K562 (cell line): ENCODE measurements around the gene SH3BP5. TPM values are rescaled to one million over a fixed set of nuclear protein-coding genes. Genes with fewer than 3 reads are reported as not detected.

Source experiments
- DMBX1 ChIP-seq: fragments of 250-450 bp; sonication (Bioruptor Pico); IDR thresholded peaks from 2 replicates; pipeline ENCODE4 v1.8.0; 2022; ENCODE audit warnings: inconsistent platforms, mild to moderate bottlenecking, moderate library complexity, borderline replicate concordance
- E2F3 ChIP-seq: fragments of 250-450 bp; sonication (Bioruptor Pico); IDR thresholded peaks from 2 replicates; pipeline ENCODE4 v1.4.0; 2020; ENCODE audit warnings: mild to moderate bottlenecking
- GABPB1 ChIP-seq: sonication (generic); formaldehyde crosslinking; IDR thresholded peaks from 2 replicates; pipeline ENCODE4 v1.8.0; 2022; ENCODE audit warnings: mild to moderate bottlenecking, missing genetic modification reagents
- HBP1 ChIP-seq: fragments of 450-650 bp; formaldehyde crosslinking; IDR thresholded peaks from 2 replicates; pipeline ENCODE4 v1.4.0; 2022; ENCODE audit warnings: missing genetic modification characterization
- KDM1A ChIP-seq, 2 experiments: fragments of 450-650 bp; IDR thresholded peaks; 2 replicates each; pipeline ENCODE4 v1.6.1; 2016; ENCODE audit warnings: mild to moderate bottlenecking in 2 of 2
- KLF16 ChIP-seq: IDR thresholded peaks from 2 replicates; pipeline ENCODE4 v1.6.1; 2016; ENCODE audit warnings: antibody characterized with exemption
- L3MBTL2 ChIP-seq: fragments of 450-650 bp; IDR thresholded peaks from 2 replicates; pipeline ENCODE4 v1.6.1; 2016; ENCODE audit warnings: mild to moderate bottlenecking, moderate library complexity
- MEIS2 ChIP-seq: fragments of 450-650 bp; IDR thresholded peaks from 2 replicates; pipeline ENCODE4 v1.6.1; 2014; ENCODE audit warnings: mild to moderate bottlenecking; ENCODE audit not compliant: partially characterized antibody
- NCOA6 ChIP-seq: fragments of 450-650 bp; IDR thresholded peaks from 2 replicates; pipeline ENCODE4 v1.6.1; 2017; ENCODE audit warnings: mild to moderate bottlenecking
- NFIC ChIP-seq: fragments of 450-650 bp; IDR thresholded peaks from 2 replicates; pipeline ENCODE4 v1.6.1; 2017; ENCODE audit warnings: mild to moderate bottlenecking, inconsistent platforms
- NR2C2 ChIP-seq, 2 experiments: fragments of 200-800 bp in 1 of 2; sonication (Bioruptor generic) in 1 of 2; sonication (generic) in 1 of 2; formaldehyde crosslinking in 1 of 2; IDR thresholded peaks; 2 replicates each; pipeline versions ENCODE4 v1.6.1 to v1.8.0; 2016 to 2022; ENCODE audit warnings: mild to moderate bottlenecking in 1 of 2, missing compliant biosample characterization in 1 of 2, missing genetic modification characterization in 1 of 2, missing genetic modification reagents in 1 of 2
- PHTF2 ChIP-seq: fragments of 250-450 bp; sonication (Bioruptor Pico); IDR thresholded peaks from 2 replicates; pipeline ENCODE4 v1.5.0; 2021; ENCODE audit warnings: mild to moderate bottlenecking
- SIN3B ChIP-seq: fragments of 450-650 bp; IDR thresholded peaks from 2 replicates; pipeline ENCODE4 v1.6.1; 2017; ENCODE audit warnings: low read depth, mild to moderate bottlenecking, moderate library complexity
- SLC30A9 ChIP-seq: fragments of 250-450 bp; sonication (Bioruptor Pico); IDR thresholded peaks from 2 replicates; pipeline ENCODE4 v1.8.0; 2022; ENCODE audit warnings: mild to moderate bottlenecking, moderate library complexity
- STAT5A ChIP-seq: IDR thresholded peaks from 2 replicates; pipeline ENCODE4 v1.6.1; 2012; ENCODE audit warnings: low read length, inconsistent platforms, borderline replicate concordance
- TGIF2 ChIP-seq: sonication (generic); formaldehyde crosslinking; IDR thresholded peaks from 2 replicates; pipeline ENCODE4 v1.8.1; 2022; ENCODE audit warnings: mild to moderate bottlenecking, missing genetic modification reagents, moderate library complexity
- VEZF1 ChIP-seq: fragments of 200-800 bp; sonication (Bioruptor generic); IDR thresholded peaks from 2 replicates; pipeline ENCODE4 v1.6.1; 2017; ENCODE audit warnings: missing genetic modification characterization, missing compliant biosample characterization
- ZNF384 ChIP-seq: IDR thresholded peaks from 2 replicates; pipeline ENCODE4 v1.6.1; 2012; ENCODE audit warnings: low read depth, low read length, improper control_type of control experiment
- polyA plus RNA-seq, 8 experiments: library from polyadenylated mRNA; depleted of rRNA in 4 of 8; stranded (reverse) in 5 of 8; unstranded in 3 of 8; fragments of >200 nt; fragmentation: Nextera tagmentation in 2 of 8; fragmentation: Illumina TruSeq in 1 of 8; extraction: Ambion mirVana in 2 of 8; extraction: Trizol in 1 of 8; gene quantifications; 2 replicates each; pipeline versions ENCODE4 v1.2.1 to v1.2.3, GENCODE V29; 2011 to 2014; ENCODE audit warnings: inconsistent platforms in 1 of 8, missing spikeins in 1 of 8
- total RNA-seq, 7 experiments: library from RNA; depleted of rRNA in 6 of 7; stranded (reverse); fragments of >200 nt in 6 of 7; fragmentation: Illumina TruSeq in 2 of 7; extraction: Trizol in 2 of 7; gene quantifications; 2 replicates each; pipeline versions ENCODE4 v1.2.1 to v1.2.3, GENCODE V29; 2011 to 2021; ENCODE audit warnings: low replicate concordance in 1 of 7
- TF ChIP-seq, protein P1 (sequence below): fragments of 450-650 bp; IDR thresholded peaks from 2 replicates; pipeline ENCODE4 v1.6.1; 2017; ENCODE audit warnings: antibody characterized with exemption, mild to moderate bottlenecking
- TF ChIP-seq, protein P2 (sequence below), 2 experiments: IDR thresholded peaks; 2 replicates each; pipeline ENCODE4 v1.6.1; 2011; ENCODE audit warnings: borderline replicate concordance in 1 of 2, control low read depth in 1 of 2, low read depth in 1 of 2, low read length in 1 of 2, mild to moderate bottlenecking in 1 of 2, mixed read lengths in 1 of 2, moderate library complexity in 1 of 2; ENCODE audit not compliant: insufficient read depth in 1 of 2, insufficient read length in 1 of 2, poor library complexity in 1 of 2, severe bottlenecking in 1 of 2; ENCODE audit errors: extremely low read depth in 1 of 2

SH3BP5 gene
- total and polyA plus RNA-seq, 9 of the 15 experiments (the other 6 are each of a cell fraction or from before 2014, with no cell fraction given), result 2.9 to 29.0 (median 14.9) TPM

DNA sequence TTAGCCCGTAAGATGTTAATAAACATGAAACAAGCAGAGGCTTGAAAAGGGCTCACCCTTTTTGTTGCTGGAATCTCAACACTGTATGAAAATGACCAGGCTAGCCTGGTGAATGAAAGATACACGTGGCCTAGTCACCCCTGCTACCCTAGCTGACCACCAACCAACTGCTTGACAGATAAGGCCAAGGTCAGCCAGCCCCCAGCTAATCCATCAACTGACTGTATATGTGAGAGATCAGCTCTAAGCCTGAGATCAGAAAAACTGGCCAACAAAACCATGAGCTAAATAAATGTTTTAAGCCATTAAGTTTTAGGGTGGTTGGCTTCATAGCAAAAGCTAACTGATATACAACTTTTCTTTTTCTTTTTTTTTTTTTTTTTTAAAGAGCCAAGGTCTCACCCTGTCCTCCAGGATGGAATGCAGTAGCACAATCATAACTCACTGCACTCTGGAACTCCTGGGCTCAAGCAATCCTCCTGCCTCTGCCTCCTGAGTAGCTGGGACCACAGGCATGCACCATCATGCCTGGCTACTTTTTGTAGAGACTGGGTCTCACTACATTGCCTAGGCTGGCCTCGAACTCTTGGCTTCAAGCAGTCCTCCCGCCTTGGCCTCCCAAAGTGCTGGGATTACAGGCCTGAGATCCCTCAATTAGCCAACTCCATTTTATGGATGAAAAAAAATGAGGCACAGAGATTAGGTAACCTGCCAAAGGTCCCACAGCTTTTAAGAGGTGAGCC is 34.6 kb downstream of the SH3BP5 start (continued):
- TF ChIP-seq SLC30A9 (CRISPR knock-in tag), result no peak
- peak; percentile 83 to 86 for TF ChIP-seq KDM1A (IDR thresholded peaks at IDR 0.05)
- TF ChIP-seq MEIS2, result peak; percentile 84
- TF ChIP-seq PHTF2 (CRISPR knock-in tag), result no peak
- TF ChIP-seq ZNF384, result 0 out of 2 replicates have a peak, but pooled peaks have one; percentile 17
- TF ChIP-seq GABPB1 (CRISPR knock-in tag), result no peak
- TF ChIP-seq E2F3 (CRISPR knock-in tag), result no peak
- TF ChIP-seq, protein P1, sequence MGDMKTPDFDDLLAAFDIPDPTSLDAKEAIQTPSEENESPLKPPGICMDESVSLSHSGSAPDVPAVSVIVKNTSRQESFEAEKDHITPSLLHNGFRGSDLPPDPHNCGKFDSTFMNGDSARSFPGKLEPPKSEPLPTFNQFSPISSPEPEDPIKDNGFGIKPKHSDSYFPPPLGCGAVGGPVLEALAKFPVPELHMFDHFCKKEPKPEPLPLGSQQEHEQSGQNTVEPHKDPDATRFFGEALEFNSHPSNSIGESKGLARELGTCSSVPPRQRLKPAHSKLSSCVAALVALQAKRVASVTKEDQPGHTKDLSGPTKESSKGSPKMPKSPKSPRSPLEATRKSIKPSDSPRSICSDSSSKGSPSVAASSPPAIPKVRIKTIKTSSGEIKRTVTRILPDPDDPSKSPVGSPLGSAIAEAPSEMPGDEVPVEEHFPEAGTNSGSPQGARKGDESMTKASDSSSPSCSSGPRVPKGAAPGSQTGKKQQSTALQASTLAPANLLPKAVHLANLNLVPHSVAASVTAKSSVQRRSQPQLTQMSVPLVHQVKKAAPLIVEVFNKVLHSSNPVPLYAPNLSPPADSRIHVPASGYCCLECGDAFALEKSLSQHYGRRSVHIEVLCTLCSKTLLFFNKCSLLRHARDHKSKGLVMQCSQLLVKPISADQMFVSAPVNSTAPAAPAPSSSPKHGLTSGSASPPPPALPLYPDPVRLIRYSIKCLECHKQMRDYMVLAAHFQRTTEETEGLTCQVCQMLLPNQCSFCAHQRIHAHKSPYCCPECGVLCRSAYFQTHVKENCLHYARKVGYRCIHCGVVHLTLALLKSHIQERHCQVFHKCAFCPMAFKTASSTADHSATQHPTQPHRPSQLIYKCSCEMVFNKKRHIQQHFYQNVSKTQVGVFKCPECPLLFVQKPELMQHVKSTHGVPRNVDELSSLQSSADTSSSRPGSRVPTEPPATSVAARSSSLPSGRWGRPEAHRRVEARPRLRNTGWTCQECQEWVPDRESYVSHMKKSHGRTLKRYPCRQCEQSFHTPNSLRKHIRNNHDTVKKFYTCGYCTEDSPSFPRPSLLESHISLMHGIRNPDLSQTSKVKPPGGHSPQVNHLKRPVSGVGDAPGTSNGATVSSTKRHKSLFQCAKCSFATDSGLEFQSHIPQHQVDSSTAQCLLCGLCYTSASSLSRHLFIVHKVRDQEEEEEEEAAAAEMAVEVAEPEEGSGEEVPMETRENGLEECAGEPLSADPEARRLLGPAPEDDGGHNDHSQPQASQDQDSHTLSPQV, result peak; percentile 46; the same call in 1 of the 2 replicates
- TF ChIP-seq NCOA6, result no peak
- TF ChIP-seq TGIF2, result no peak
- peak; percentile 43; the same call in 1 of the 2 replicates for TF ChIP-seq NFIC
- TF ChIP-seq VEZF1 (CRISPR knock-in tag), result peak; percentile 51
- TF ChIP-seq STAT5A, result peak; percentile 74; the same call in 1 of the 2 replicates
- no peak for TF ChIP-seq HBP1
- TF ChIP-seq SIN3B, result no peak
- no peak for TF ChIP-seq DMBX1
- no peak for TF ChIP-seq NR2C2 (CRISPR knock-in tag; IDR thresholded peaks at IDR 0.05)
- no peak for TF ChIP-seq NR2C2 (tag; IDR thresholded peaks at IDR 0.05)
- peak; percentile 63; the same call in 1 of the 2 replicates for TF ChIP-seq L3MBTL2
- TF ChIP-seq KLF16, result peak; percentile 41; the same call in 1 of the 2 replicates
- TF ChIP-seq, protein P2, sequence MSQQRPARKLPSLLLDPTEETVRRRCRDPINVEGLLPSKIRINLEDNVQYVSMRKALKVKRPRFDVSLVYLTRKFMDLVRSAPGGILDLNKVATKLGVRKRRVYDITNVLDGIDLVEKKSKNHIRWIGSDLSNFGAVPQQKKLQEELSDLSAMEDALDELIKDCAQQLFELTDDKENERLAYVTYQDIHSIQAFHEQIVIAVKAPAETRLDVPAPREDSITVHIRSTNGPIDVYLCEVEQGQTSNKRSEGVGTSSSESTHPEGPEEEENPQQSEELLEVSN (IDR thresholded peaks at IDR 0.05; ENCODE audit: borderline replicate concordance in 1 of 2, extremely low read depth in 1 of 2, insufficient read depth in 1 of 2, insufficient read length in 1 of 2, low read depth in 1 of 2, low read length in 1 of 2, poor library complexity in 1 of 2, severe bottlenecking in 1 of 2), result peak in 1 of 2 experiments; percentile 23
